Activated naive CD8-positive, alpha-beta T cell treated with anti-CD3 and anti-CD28 coated beads, Interleukin-2, amount 10 ng/mL, durations not matched to agents 7 days and 5 days (primary cell): ENCODE results near the gene CPNE9. TPM values are rescaled to one million over a fixed set of nuclear protein-coding genes. Genes with fewer than 3 reads are reported as not detected.

Experiments
- ATAC-seq: fragments of 150-1000 bp; cut with Tn5 transposase; one replicate; pipeline ENCODE4 v1.10.0; 2021; ENCODE audit warnings: low read depth, moderate library complexity
- POLR2A ChIA-PET: fragments of 350-600 bp; sonication (Branson Sonifier 250); formaldehyde crosslinking; loops from one replicate; lab custom pipeline; 2021; ENCODE audit warnings: antibody characterized with exemption; lab: Charles Lee
- DNase-seq: peaks from one replicate; pipeline ENCODE4 v3.0.0; 2021
- H3K27ac Mint-ChIP-seq: one replicate; pipeline ENCODE4 v1.8.0; 2022; ENCODE audit warnings: mild to moderate bottlenecking, mixed read lengths
- H3K27me3 Mint-ChIP-seq: one replicate; pipeline ENCODE4 v1.8.0; 2022; ENCODE audit warnings: mild to moderate bottlenecking, moderate library complexity, mixed read lengths
- H3K36me3 Mint-ChIP-seq: one replicate; pipeline ENCODE4 v1.8.0; 2021; ENCODE audit warnings: mild to moderate bottlenecking, mixed read lengths
- H3K4me1 Mint-ChIP-seq: one replicate; pipeline ENCODE4 v1.8.0; 2021; ENCODE audit warnings: mixed read lengths
- H3K4me3 Mint-ChIP-seq: one replicate; pipeline ENCODE4 v1.8.0; 2022; ENCODE audit warnings: mild to moderate bottlenecking, moderate library complexity, mixed read lengths
- H3K9me3 Mint-ChIP-seq: one replicate; pipeline ENCODE4 v1.8.0; 2021; ENCODE audit warnings: mixed read lengths
- total RNA-seq, 2 experiments: library from RNA; stranded (reverse); gene quantifications; one replicate each; pipeline ENCODE4 v1.2.3, GENCODE V29; 2021

CPNE9 gene
- total RNA-seq, 2 experiments from 2014 or later = 1.1 TPM; not detected in 1

GRCh38 chr3:9712415-9712814 is 8.8 kb downstream of the CPNE9 start:
- Mint-ChIP-seq H3K9me3 (no peaks in the 10 kb centered on the region), H3K36me3 (no peaks in the 10 kb centered on the region), H3K4me3 (no peak overlapping the region), H3K27ac (no peak overlapping the region), H3K27me3 (peaks cover 4% of the 10 kb centered on the region), H3K4me1 (peaks cover 5% of the 10 kb centered on the region)
- DNase-seq (no peak), ATAC-seq (no peak)
- POLR2A ChIA-PET = no interaction called here

DNA sequence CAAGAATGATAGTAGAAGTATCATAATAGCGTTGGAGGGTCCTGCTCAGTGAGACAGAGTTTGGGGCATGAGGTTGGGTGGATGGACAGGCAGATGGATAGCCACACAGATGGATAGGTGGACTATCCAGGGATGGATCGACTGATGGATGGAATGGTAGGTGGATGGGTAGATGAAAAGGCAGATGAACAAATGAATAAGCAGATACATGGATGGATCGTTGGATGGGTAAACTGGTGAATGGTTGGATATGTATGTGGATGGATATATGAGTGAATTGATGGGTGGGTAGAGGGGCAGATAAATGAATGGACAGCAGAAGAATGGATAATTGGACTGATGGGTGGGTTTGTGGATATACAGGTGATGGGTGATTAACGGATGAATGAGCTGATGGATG is 9.5 kb downstream of the CPNE9 start:
- peaks cover 7% of the 10 kb centered on the region for H3K4me1 Mint-ChIP-seq
- no peaks in the 10 kb centered on the region for H3K36me3 Mint-ChIP-seq
- POLR2A ChIA-PET = no interaction called here
- no peaks in the 10 kb centered on the region for H3K9me3 Mint-ChIP-seq
- peak overlapping the region; percentile 35 for H3K27ac Mint-ChIP-seq
- ATAC-seq = no peak
- no peak for DNase-seq
- peaks cover 5% of the 10 kb centered on the region for H3K27me3 Mint-ChIP-seq
- no peak overlapping the region for H3K4me3 Mint-ChIP-seq

GRCh38 chr3:9715136-9715535 is 11.5 kb downstream of the CPNE9 start:
- H3K4me3 Mint-ChIP-seq = no peak overlapping the region
- no peak overlapping the region for H3K27ac Mint-ChIP-seq
- no peak for DNase-seq
- no peaks in the 10 kb centered on the region for H3K9me3 Mint-ChIP-seq
- peaks cover 6% of the 10 kb centered on the region for H3K27me3 Mint-ChIP-seq
- peaks cover 7% of the 10 kb centered on the region for H3K4me1 Mint-ChIP-seq
- no peak for ATAC-seq
- no peaks in the 10 kb centered on the region for H3K36me3 Mint-ChIP-seq
- POLR2A ChIA-PET = no interaction called here

- ATAC-seq (peak; percentile 69), DNase-seq (no peak)
- Mint-ChIP-seq H3K27ac (no peak overlapping the region), H3K4me1 (peaks cover 3% of the 10 kb centered on the region), H3K36me3 (no peaks in the 10 kb centered on the region), H3K9me3 (no peaks in the 10 kb centered on the region), H3K4me3 (no peak overlapping the region), H3K27me3 (peaks cover 7% of the 10 kb centered on the region)
- POLR2A ChIA-PET = no interaction called here
These were observed 12.3 kb downstream of the CPNE9 start for GRCh38 chr3:9715764-9716437.

DNA sequence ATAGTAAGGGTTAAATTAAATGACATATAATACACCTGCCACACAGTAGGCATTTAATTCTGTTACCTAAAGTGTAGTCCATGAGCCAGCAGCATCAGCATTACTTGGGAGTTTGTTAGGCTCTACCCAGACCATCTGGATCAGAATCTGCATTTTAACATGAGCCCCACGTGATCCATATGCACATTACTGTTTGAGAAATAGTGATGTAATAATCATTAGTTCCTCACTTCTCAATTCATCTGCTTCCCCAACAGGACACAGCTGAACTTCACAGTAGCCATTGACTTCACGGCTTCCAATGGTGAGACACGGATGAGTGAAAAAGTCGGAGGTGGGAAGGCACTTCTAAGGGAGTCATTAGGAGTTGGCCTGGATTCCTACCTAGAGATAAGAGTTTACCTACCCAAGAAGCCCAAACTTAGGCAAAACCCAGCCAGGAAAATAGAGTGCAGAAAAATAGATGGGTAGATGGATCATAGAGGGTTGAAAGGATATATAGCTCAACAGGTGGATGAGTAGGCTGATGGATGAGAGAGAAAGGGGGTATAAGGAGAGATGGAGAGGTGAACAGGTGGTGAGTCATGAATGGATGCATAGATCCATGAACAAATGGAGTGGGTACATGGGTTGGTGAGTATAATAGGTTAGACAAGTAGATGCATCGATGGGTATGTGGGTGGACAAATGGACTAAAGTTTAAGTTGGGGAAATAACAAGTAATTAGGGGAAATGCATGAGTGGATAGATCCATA is 13.3 kb downstream of the CPNE9 start:
- Mint-ChIP-seq H3K4me3 (no peak overlapping the region), H3K27ac (no peak overlapping the region), H3K4me1 (peaks cover 3% of the 10 kb centered on the region), H3K36me3 (no peaks in the 10 kb centered on the region), H3K9me3 (no peaks in the 10 kb centered on the region), H3K27me3 (peaks cover 7% of the 10 kb centered on the region)
- no peak for DNase-seq
- ATAC-seq = no peak
- POLR2A ChIA-PET = no interaction called here

DNA sequence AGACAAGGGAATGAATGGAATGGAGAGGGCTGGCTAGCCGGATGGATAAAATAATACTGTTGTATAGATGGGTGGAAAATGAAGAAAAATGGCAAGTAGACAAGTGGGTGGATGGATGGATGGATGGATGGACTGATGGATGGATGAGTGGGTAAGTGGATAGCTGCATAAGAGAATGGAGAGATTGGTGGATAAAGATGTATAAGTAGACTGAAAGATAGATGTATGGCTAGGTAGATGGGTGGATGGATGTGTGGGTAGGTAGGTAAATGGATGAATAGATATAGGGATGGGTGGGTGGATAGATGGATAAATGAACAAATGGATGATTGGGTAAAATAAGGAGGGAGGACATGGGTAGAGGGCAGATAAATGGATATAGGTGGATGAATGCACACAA is 13.9 kb downstream of the CPNE9 start:
- H3K27ac Mint-ChIP-seq = no peak overlapping the region
- peaks cover 3% of the 10 kb centered on the region for H3K4me1 Mint-ChIP-seq
- no peaks in the 10 kb centered on the region for H3K9me3 Mint-ChIP-seq
- H3K27me3 Mint-ChIP-seq = peaks cover 10% of the 10 kb centered on the region
- ATAC-seq (no peak), DNase-seq (no peak)
- H3K4me3 Mint-ChIP-seq = no peak overlapping the region
- H3K36me3 Mint-ChIP-seq = no peaks in the 10 kb centered on the region
- POLR2A ChIA-PET = no interaction called here

DNA sequence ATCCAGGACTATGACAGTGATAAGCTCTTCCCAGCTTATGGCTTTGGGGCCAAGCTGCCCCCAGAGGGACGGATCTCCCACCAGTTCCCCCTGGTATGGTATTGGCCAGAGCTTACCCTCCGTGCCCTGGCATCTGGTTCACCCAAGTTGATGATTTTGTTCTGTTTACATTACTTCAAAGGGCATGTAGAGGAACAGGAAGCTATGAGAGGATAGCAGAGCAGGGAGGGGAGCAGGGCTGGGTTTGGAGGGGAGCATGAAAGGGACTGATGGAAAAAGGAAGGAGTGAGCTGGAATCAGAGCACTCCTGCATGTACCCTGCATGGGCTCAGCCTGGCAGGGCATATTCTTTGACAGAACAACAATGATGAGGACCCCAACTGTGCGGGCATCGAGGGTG is 14.5 kb downstream of the CPNE9 start:
- Mint-ChIP-seq H3K4me1 (peaks cover 7% of the 10 kb centered on the region), H3K36me3 (no peaks in the 10 kb centered on the region), H3K4me3 (no peak overlapping the region), H3K27me3 (peaks cover 12% of the 10 kb centered on the region), H3K9me3 (no peaks in the 10 kb centered on the region), H3K27ac (no peak overlapping the region)
- ATAC-seq (no peak), DNase-seq (no peak)
- POLR2A ChIA-PET = no interaction called here

DNA sequence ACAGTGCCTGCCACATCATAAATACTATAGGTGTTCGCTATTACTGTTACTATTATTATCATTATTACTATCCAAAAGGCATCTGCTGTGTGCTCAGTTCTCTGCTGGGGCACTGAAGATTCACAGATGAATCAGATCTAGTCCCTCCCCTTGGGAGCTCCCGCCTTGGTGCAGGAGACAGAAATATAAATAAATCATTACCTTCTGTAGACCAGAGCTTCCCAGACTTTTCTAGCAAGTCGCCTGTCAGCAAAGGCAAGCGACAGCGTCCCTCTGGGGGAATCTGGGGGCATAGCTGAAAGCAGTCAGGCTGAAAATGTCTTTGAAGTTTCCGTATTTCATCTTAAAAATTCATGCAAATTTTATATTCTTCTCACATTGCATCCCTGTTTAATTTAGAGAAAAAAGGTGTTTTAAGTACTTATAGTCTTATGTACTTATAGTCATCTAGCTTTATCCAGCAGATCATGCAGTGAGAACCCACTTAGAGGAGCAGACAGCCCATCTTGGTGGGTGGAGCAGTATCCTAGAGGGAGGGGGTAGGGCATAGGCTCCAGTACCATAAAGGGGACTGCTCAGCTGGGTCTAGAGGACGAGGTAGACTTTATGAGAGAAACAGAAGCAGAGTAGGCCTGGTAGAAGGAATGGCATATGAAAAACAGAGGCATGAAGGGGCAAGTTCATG is 17.5 kb downstream of the CPNE9 start:
- H3K4me1 Mint-ChIP-seq = peaks cover 6% of the 10 kb centered on the region
- H3K27me3 Mint-ChIP-seq = peaks cover 8% of the 10 kb centered on the region
- DNase-seq (no peak), ATAC-seq (no peak)
- POLR2A ChIA-PET = no interaction called here
- no peaks in the 10 kb centered on the region for H3K36me3 Mint-ChIP-seq
- H3K9me3 Mint-ChIP-seq = no peaks in the 10 kb centered on the region
- H3K4me3 Mint-ChIP-seq = no peak overlapping the region
- no peak overlapping the region for H3K27ac Mint-ChIP-seq

DNA sequence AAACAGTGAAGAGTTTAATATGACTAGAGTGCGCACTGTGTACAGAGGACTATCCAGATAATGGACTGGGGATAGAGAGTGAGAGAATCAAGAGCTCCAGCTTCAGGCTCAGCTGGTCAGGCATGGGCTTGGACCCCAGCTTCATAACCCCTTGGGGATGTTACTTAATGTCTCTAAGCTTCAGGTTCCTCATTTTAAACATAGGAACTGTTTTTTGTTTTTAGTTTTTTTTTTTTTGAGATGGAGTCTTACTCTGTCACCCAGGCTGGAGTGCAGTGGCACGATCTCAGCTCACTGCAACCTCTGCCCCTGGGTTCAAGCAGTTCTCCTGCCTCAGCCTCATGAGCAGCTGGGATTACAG is 18.0 kb downstream of the CPNE9 start:
- Mint-ChIP-seq H3K36me3 (no peaks in the 10 kb centered on the region), H3K4me1 (peaks cover 6% of the 10 kb centered on the region), H3K4me3 (no peak overlapping the region), H3K9me3 (no peaks in the 10 kb centered on the region), H3K27me3 (peaks cover 8% of the 10 kb centered on the region), H3K27ac (no peak overlapping the region)
- DNase-seq (no peak), ATAC-seq (no peak)
- POLR2A ChIA-PET = no interaction called here

- Mint-ChIP-seq H3K9me3 (no peaks in the 10 kb centered on the region), H3K36me3 (no peaks in the 10 kb centered on the region), H3K4me1 (peaks cover 28% of the 10 kb centered on the region), H3K27me3 (peaks cover 5% of the 10 kb centered on the region), H3K4me3 (no peak overlapping the region), H3K27ac (no peak overlapping the region)
- DNase-seq (no peak), ATAC-seq (no peak)
- POLR2A ChIA-PET = interaction anchor here (0.6 to 1.4 kb wide), 2 partner anchors 24 to 259 kb away, joined by 3 to 5 read pairs; partner anchors contain the start of gene OGG1
These were observed 22.3 kb downstream of the CPNE9 start for GRCh38 chr3:9725775-9726515.

GRCh38 chr3:9727041-9727595 is 23.5 kb downstream of the CPNE9 start:
- Mint-ChIP-seq H3K36me3 (no peaks in the 10 kb centered on the region), H3K27me3 (peaks cover 5% of the 10 kb centered on the region), H3K9me3 (no peaks in the 10 kb centered on the region), H3K27ac (peak overlapping the region; percentile 75), H3K4me3 (peak overlapping the region; percentile 81), H3K4me1 (peaks cover 29% of the 10 kb centered on the region)
- ATAC-seq (peak; percentile 19), DNase-seq (peak; percentile 57)
- POLR2A ChIA-PET = interaction anchor here (0.6 to 1.6 kb wide), 5 partner anchors 22 to 364 kb away, joined by 3 to 9 read pairs (median 3); partner anchors contain the start of genes ARPC4, MTMR14 and OGG1

- Mint-ChIP-seq H3K36me3 (peaks cover 3% of the 10 kb centered on the region), H3K4me1 (peaks cover 33% of the 10 kb centered on the region), H3K4me3 (no peak overlapping the region), H3K9me3 (no peaks in the 10 kb centered on the region), H3K27me3 (peaks cover under 1% of the 10 kb centered on the region), H3K27ac (peak overlapping the region; percentile 75)
- DNase-seq (no peak), ATAC-seq (no peak)
- POLR2A ChIA-PET = interaction anchor here (0.6 to 1.6 kb wide), 4 partner anchors 22 to 364 kb away, joined by 3 to 9 read pairs (median 4); partner anchors contain the start of genes ARPC4 and MTMR14
These were observed 24.1 kb downstream of the CPNE9 start for GRCh38 chr3:9727743-9728142.

GRCh38 chr3:9729419-9729818 is 25.8 kb downstream of the CPNE9 start:
- no peak overlapping the region for H3K4me3 Mint-ChIP-seq
- ATAC-seq (no peak), DNase-seq (no peak)
- H3K36me3 Mint-ChIP-seq = peaks cover 7% of the 10 kb centered on the region
- no peaks in the 10 kb centered on the region for H3K9me3 Mint-ChIP-seq
- no peak overlapping the region for H3K27ac Mint-ChIP-seq
- POLR2A ChIA-PET = interaction anchor here (1.2 kb wide), 1 partner anchor 79 kb away, joined by 4 read pairs; no protein-coding TSS in a partner anchor
- no peaks in the 10 kb centered on the region for H3K27me3 Mint-ChIP-seq
- peaks cover 46% of the 10 kb centered on the region for H3K4me1 Mint-ChIP-seq
